HG02610 (cell line): ENCODE results near the gene SYNE1.

ENCODE experiments used
- ATAC-seq: cut with Tn5 transposase; IDR thresholded peaks from one replicate; pipeline ENCODE4 v1.9.1; 2021; ENCODE audit warnings: mild to moderate bottlenecking, moderate library complexity; ENCODE audit not compliant: unreplicated experiment

The SYNE1 gene

DNA sequence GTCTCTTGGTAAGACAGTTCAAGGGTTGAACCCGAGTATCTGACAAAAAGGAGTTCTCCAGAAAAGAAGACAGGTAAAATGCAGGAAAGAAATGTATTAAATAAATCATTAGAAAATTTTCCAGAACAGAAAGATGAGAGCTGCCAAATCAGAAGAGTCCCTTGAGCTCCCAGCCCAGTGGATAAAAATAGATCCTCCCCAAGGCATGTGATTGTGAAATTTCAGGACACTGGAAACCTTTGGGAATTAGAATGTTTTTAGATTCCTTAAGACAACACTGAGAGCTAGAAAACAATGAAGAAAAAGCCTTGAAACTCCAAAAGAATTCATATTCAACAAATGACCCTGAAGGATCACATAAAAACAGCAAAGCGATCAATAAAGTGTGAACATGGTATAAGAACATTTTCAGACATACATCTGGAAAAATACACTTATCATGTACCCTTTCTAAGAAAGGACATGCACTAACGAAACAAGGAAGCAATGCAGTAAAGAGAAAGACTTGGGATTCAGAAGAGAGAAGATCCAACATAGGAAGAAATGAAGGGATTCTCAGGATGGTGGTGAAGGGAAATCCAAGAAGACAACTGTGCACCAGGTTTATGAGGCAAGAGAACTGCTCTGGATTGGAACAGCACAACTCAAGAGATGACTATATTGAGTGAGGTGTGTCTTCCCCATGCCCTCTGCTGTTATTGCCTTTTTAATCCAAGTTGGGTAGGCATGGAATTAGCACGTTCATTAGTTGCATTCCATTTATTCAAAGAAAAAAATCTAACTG, 390.4 kb downstream of the SYNE1 start:
- ATAC-seq, result no peak

DNA sequence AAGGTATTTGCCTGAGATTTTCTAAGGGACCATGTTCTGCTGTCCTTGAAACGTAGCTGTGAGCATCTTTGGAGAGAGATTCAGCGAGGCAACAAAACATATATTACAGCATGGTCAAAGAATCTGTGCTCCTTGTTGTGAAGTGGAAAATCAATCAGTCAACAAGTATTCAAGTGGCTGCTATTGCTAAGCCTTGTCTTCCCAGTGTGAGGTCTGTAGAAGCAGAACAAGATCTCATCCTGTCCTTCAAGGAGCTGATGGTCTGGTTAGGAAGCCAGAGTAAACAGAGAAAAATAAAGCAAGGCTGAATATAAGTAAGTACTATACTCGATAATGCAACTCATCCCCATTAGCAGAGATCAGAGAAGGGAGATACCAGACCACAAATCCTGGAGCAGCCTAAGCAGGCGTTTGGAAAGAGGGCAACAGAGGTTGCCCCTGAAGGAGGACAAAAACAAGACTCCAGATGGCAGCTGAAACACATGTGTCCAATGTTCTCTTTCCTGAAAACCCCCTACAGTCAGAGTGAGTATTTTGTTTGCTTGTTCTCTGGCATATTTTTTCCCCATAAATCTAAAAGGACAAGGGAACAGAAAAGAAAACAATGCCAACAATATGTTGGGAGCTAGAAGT, 392.0 kb downstream of the SYNE1 start:
- no peak for ATAC-seq

DNA sequence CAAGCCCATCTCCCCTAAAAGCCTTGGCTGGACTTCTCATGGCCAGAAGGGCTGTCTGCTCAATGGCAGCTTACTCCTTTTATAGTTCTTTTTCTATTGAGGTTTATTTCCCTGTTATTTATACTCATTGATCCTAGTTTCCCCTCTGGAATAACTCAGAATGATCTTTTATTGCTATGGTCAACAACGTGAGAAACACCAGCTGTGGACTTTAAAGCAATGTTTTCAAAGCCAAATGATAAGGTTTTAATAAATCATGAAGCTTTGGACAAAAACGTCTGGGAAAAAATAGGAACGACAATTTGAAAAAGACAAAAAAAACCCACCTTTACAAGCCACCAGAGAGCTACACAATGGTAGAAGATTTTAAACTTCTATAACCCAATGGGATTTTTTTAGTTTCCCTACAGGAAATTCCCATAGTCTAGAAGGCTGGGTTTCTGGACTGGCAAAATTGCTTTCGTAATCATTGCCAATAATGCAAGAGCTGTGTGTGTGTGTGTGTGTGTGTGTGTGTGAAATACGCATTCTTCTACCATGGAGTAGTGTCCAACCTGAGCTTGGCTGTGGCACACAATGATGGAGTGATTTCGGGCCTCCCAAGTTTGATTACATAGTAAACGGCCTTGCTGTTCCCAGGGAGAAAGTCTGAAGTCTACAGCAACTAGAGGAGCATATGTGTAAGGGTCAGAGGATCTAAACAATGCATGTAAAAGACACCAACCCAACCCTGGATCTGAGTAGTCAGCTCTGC, 396.0 kb downstream of the SYNE1 start:
- ATAC-seq, result no peak

GRCh38 chr6:152240436-152240835, 396.7 kb downstream of the SYNE1 start:
- no peak for ATAC-seq

- no peak for ATAC-seq
Measured at GRCh38 chr6:152236370-152237097, 400.6 kb downstream of the SYNE1 start.

DNA sequence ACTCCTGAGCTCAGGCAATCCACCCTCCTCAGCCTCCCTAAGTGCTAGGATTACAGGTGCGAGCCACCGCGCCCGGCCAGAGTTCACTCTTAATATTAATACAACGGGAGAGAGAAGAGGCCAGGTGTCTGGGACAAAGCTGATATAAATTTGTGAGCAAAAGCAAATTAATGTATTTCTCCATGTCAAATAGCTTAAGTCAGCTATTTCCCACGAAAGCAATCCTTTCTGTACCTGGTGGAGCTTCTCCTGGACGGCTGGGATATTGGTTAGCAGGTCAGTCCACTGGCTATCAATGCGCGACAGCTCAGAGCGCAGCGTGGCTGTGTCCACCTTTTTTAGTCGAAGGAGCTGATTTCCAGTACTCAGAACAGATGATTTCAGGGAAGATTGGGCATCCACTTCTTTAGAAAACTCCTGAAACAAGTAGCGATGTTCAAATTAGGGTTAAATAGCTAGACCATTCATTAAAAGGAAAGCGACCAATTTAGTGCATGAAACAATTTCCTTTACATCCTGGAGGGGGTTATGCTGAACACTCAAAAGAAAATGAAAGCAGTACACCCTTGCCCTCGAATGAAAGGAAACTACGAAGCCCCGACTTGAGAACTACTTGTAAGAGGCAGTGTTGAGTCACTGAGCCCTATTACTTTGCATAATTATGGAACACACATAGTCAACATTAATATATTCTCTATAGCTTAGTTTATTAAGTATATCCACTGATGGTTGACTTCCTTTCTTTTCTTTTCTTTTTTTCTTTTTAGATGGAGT, 403.4 kb downstream of the SYNE1 start:
- ATAC-seq, result no peak

GRCh38 chr6:152232501-152233151, 404.5 kb downstream of the SYNE1 start:
- no peak for ATAC-seq

DNA sequence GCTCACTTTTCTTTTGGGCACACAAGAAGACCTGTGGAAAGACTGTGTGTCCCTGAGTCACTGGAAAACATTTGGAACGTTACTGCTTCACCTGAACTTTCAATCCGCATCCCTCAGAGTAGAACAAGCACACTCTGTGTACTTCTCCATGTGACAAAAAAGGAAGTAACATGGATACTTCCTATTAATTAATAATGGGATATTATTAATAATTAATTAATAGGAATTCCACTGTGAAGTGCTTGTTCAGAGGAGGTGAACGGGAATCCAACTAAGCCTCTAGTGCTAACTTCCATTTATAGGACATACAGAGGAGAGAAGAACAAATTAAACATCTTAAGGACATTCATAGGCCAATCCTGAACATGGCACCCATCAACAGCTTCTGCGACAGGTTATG, 407.8 kb downstream of the SYNE1 start:
- no peak for ATAC-seq

DNA sequence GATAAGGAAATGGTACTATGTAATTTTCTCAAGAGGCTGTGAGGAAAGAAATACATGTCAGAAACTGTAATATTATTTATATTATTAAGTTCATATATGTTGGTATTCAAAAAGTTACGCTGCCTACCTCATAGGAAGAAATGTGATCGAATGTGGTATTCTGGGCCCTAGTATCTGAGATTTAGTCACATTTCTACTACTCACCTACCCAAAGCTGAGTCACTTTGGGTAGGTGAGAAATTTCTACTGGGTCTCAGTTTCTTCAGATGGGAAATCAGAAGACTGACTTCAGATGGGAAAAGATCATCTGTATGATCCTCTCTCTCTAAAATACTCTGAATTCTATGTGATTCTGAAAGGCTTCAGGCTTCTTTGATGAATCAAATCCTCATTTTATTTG, 411.0 kb downstream of the SYNE1 start:
- ATAC-seq, result no peak

DNA sequence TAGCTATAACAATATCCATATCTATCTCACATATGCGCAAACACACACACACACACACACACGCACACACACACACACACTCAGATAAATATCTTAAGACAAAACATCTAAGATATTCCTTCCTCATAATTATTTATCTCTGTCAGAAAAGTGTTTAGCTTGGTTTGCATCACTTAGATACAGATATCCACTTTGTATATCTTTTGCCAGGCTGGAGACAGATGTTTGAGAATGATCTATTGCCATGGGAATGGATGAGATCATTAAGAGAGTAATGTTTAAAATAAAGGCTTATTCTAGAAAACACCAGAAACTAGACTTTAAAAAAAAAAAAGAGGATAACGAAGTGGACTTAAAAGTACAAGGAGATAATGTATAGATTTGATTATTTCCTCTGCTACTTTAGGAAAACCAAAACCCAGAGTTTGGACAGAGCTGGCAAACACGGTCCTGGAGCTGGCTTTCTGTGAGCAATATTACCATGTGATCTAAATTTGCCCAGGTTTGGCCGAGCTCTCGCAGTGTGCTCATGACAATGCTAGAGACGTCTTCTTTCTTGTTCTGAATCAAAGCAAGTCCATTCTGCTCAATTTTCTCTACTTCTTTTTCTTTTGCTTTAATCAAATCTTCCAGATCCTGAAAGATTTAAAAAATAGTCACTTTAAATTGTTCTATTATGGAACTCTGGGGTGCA, 411.8 kb downstream of the SYNE1 start:
- no peak for ATAC-seq

GRCh38 chr6:152223636-152224035, 413.5 kb downstream of the SYNE1 start:
- no peak for ATAC-seq

GRCh38 chr6:152221806-152222628, 415.1 kb downstream of the SYNE1 start:
- no peak for ATAC-seq

DNA sequence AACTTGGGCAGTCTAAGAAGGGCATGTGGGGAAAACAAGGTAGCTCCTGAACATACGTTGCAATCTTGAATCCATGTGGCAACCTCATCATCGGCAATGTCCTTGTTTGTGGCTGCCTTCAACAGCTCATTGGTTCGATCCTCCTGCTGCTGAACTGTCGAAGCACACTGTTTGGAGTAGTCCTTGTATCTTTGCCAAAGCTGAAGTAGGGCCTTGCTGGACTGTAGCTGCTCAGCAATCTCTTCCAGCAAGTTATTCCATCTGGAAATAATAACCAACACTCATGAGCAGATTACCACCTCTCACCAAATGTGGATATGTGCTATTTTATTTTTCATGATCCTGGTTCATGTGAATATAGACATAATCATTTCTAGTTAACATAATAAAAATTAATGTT, 416.4 kb downstream of the SYNE1 start:
- ATAC-seq, result no peak

DNA sequence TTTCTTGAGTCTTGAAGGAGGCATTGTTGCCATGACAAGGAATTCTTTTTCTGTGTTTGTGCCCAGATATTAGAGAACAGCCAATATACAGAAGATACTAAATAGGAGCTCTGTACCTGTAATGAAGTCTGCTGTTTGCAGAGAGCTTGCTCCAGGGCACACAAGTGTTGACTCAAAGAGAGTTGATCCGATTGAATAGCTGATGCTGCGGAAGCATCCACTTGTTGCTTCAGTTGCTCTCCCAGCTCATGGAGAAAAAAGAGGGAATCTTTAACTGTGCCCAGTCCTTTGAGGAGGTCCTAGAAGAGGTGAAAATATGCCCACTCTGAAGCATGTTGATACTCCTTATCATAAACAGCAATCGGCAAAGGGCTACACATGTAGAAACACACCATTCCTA, 418.3 kb downstream of the SYNE1 start:
- ATAC-seq, result no peak

- ATAC-seq, result no peak
Measured at GRCh38 chr6:152212437-152212836, 424.7 kb downstream of the SYNE1 start.

- ATAC-seq, result no peak
Measured at GRCh38 chr6:152209211-152209610, 428.0 kb downstream of the SYNE1 start.

DNA sequence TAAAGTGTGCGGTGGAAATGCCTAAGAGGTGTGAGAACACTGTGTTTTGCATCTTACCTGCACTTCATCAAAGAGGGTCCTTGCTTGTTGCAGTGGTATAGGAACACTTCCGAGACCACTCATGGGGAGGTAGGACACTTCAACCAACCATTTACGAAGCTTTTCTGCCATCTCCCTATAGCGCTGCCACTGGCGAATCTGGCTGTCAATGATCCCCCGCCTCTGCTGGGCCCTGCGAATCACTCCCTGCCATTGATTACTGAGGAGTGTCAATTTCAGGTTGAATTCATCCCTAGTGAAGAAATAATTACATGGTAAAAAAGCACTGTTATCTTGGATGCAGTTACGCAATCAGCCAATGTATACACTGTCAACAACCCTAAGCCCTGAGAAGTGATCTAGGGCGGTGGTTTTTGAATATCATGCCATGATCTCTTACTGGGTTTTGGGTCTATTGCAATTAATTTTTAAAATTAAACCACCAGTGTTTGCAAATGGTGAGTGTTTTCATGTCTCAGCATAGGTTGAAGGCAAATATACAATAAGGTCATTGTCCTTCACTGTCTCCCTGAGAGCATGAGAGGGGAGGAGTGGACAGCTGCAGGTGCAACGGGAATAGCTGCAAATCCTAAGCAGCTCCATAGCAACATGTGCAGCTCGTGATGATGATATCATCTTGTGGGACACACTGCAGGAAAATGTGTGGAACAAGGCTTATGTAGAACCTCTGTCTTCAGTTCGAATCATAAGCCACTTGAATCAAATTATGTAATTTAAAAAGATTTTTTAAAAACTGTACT, 429.0 kb downstream of the SYNE1 start:
- ATAC-seq, result no peak
